Sigmoid colon (tissue), 7 donors: ENCODE data around the gene ITGB1. TPM values are rescaled to one million over a fixed set of nuclear protein-coding genes. Genes with fewer than 3 reads are reported as not detected.

ENCODE experiments used
- DNase-seq: peaks from one replicate; pipeline ENCODE4 v3.0.0-alpha.2; 2019
- H3K27ac ChIP-seq, 4 donors: fragments of 200-600 bp; sonication (generic); one replicate each; pipeline ENCODE4 v1.5.1; 2016 to 2019; ENCODE audit warnings: mild to moderate bottlenecking in 1 of 4
- H3K27me3 ChIP-seq, 3 donors: fragments of 200-600 bp; sonication (generic); one replicate each; pipeline ENCODE4 v1.5.1; 2019; ENCODE audit warnings: mild to moderate bottlenecking in 1 of 3
- H3K36me3 ChIP-seq, 4 donors: fragments of 200-600 bp; sonication (generic); one replicate each; pipeline ENCODE4 v1.5.1; 2016 to 2019
- H3K4me1 ChIP-seq, 4 donors: fragments of 200-600 bp; sonication (generic); one replicate each; pipeline ENCODE4 v1.5.1; 2017 to 2019
- H3K4me3 ChIP-seq, 4 donors: fragments of 200-600 bp; sonication (generic); one replicate each; pipeline ENCODE4 v1.5.1; 2017 to 2019; ENCODE audit warnings: mild to moderate bottlenecking in 2 of 4, moderate library complexity in 1 of 4
- H3K9me3 ChIP-seq, 4 donors: fragments of 200-600 bp in 3 of 4; sonication (generic) in 3 of 4; one replicate each; pipeline versions ENCODE4 v1.5.1 to v1.6.1; 2013 to 2019
- CTCF ChIP-seq, 4 experiments: fragments of 450-650 bp in 3 of 4; fragments of 200-600 bp in 1 of 4; IDR thresholded peaks; one replicate each; pipeline ENCODE4 v1.5.1; 2016 to 2019; ENCODE audit warnings: antibody characterized with exemption in 4 of 4, mild to moderate bottlenecking in 3 of 4, moderate library complexity in 2 of 4
- EP300 ChIP-seq, 4 donors: sonication (generic); formaldehyde crosslinking; IDR thresholded peaks; one replicate each; pipeline ENCODE4 v1.6.1; 2017; ENCODE audit warnings: antibody characterized with exemption in 4 of 4
- POLR2A ChIP-seq, 2 donors: fragments of 450-650 bp; IDR thresholded peaks; one replicate each; pipeline ENCODE4 v1.6.1; 2016; ENCODE audit warnings: antibody characterized with exemption in 2 of 2, mild to moderate bottlenecking in 2 of 2, moderate library complexity in 2 of 2
- POLR2AphosphoS5 ChIP-seq, 4 donors: sonication (generic); formaldehyde crosslinking; IDR thresholded peaks; one replicate each; pipeline ENCODE4 v1.6.1; 2017; ENCODE audit warnings: antibody characterized with exemption in 4 of 4
- WGBS, 2 donors: extraction: QIAGEN DNeasy Blood & Tissue Kit; methylation state at CpG; one replicate each; pipeline ENCODE4 v1.1.7; 2013; 5-methylcytosine and 5-hydroxymethylcytosine counted together
- intact Hi-C: fragments of 100-400 bp; cut with DNase I; formaldehyde crosslinking; loops from one replicate; pipeline ENCODE4 v1.15.1; 2023
- polyA plus RNA-seq, 3 donors: library from polyadenylated mRNA; stranded (reverse); fragments of 200-250 nt; gene quantifications; one replicate each; pipeline ENCODE4 v1.2.3, GENCODE V29; 2013
- total RNA-seq, 4 donors: library from RNA; depleted of rRNA; stranded (reverse); fragments of >200 nt; gene quantifications; one replicate each; pipeline ENCODE4 v1.1.0, GENCODE V29; 2016
- donor health status: healthy with polysubstance abuse.
- donor health status: Bipolar disorder and iron deficiency.
- donor health status: healthy.

The ITGB1 gene
- total and polyA plus RNA-seq, 7 donors = 43.8 to 1,360 (median 588) TPM

- intact Hi-C loops = loop anchor here (10.0 kb wide), 1 partner anchor 898 kb away; the partner anchor contains the start of gene KIF5B
- WGBS, 2 donors = 88 to 89% methylated on average over 4 of the region's 4 CpGs
- no peak overlapping the region for H3K4me3 ChIP-seq
- H3K27me3 ChIP-seq = no peaks in the 10 kb centered on the region
- no peaks in the 10 kb centered on the region for H3K9me3 ChIP-seq
- peak overlapping the region; percentile 94 to 99 (median 98) for H3K27ac ChIP-seq
- TF ChIP-seq CTCF (IDR thresholded peaks at IDR 0.05) (no peak), POLR2AphosphoS5 (IDR thresholded peaks at IDR 0.05) (no peak), EP300 (IDR thresholded peaks at IDR 0.05) (no peak), POLR2A (IDR thresholded peaks at IDR 0.05) (no peak)
- H3K4me1 ChIP-seq = peaks cover 0 to 88% (median 79%) of the 10 kb centered on the region in 4 donors
- DNase-seq = no peak
- H3K36me3 ChIP-seq = no peaks in the 10 kb centered on the region
Observed at GRCh38 chr10:32952541-32953276, 5.3 kb downstream of the ITGB1 start.

- Histone ChIP-seq H3K27ac (peak overlapping the region in 3 of 4 donors; percentile 94 to 99 (median 98)), H3K4me3 (no peak overlapping the region), H3K27me3 (no peaks in the 10 kb centered on the region), H3K36me3 (no peaks in the 10 kb centered on the region), H3K9me3 (no peaks in the 10 kb centered on the region), H3K4me1 (peaks cover 0 to 91% (median 80%) of the 10 kb centered on the region in 4 donors)
- intact Hi-C loops = loop anchor here (10.0 kb wide), 1 partner anchor 897 kb away; the partner anchor contains the start of gene KIF5B
- no peak for DNase-seq
- TF ChIP-seq POLR2AphosphoS5 (IDR thresholded peaks at IDR 0.05) (no peak), CTCF (IDR thresholded peaks at IDR 0.05) (no peak)
Observed at GRCh38 chr10:32952094-32952493, 5.9 kb downstream of the ITGB1 start.

- Histone ChIP-seq H3K27me3 (no peaks in the 10 kb centered on the region), H3K36me3 (no peaks in the 10 kb centered on the region), H3K27ac (peak overlapping the region; percentile 13 to 99 (median 96)), H3K9me3 (no peaks in the 10 kb centered on the region), H3K4me1 (peaks cover 0 to 94% (median 85%) of the 10 kb centered on the region in 4 donors), H3K4me3 (no peak overlapping the region)
- no peak for DNase-seq
- TF ChIP-seq EP300 (IDR thresholded peaks at IDR 0.05) = no peak
- TF ChIP-seq POLR2A (IDR thresholded peaks at IDR 0.05) = no peak
- TF ChIP-seq CTCF (IDR thresholded peaks at IDR 0.05) = no peak
- no peak for TF ChIP-seq POLR2AphosphoS5 (IDR thresholded peaks at IDR 0.05)
- intact Hi-C loops = loop anchor here (10.0 kb wide), 1 partner anchor 896 kb away; the partner anchor contains the start of gene KIF5B
- WGBS, 2 donors = 31 to 63% methylated on average over 3 of the region's 3 CpGs
Observed at GRCh38 chr10:32951111-32951510, 6.9 kb downstream of the ITGB1 start.

- 30 to 73% methylated on average over 5 of the region's 5 CpGs for WGBS, 2 donors
- peak overlapping the region; percentile 13 to 99 (median 96) for H3K27ac ChIP-seq
- no peaks in the 10 kb centered on the region for H3K36me3 ChIP-seq
- H3K27me3 ChIP-seq = no peaks in the 10 kb centered on the region
- H3K4me3 ChIP-seq = no peak overlapping the region
- peaks cover 0 to 93% (median 85%) of the 10 kb centered on the region in 4 donors for H3K4me1 ChIP-seq
- no peaks in the 10 kb centered on the region for H3K9me3 ChIP-seq
- no peak for DNase-seq
- intact Hi-C loops = loop anchor here (10.0 kb wide), 1 partner anchor 896 kb away; the partner anchor contains the start of gene KIF5B
- TF ChIP-seq POLR2AphosphoS5 (IDR thresholded peaks at IDR 0.05) (no peak), CTCF (IDR thresholded peaks at IDR 0.05) (no peak), POLR2A (IDR thresholded peaks at IDR 0.05) (no peak), EP300 (IDR thresholded peaks at IDR 0.05) (no peak)
Observed at GRCh38 chr10:32950591-32951108, 7.4 kb downstream of the ITGB1 start.
